ENCODE data around the gene AUP1. TPM values are rescaled to one million over a fixed set of nuclear protein-coding genes. Genes with fewer than 3 reads are reported as not detected.

The AUP1 gene
- total RNA-seq, 4 donors from 2014 or later = 164 to 264 (median 189) TPM

DNA sequence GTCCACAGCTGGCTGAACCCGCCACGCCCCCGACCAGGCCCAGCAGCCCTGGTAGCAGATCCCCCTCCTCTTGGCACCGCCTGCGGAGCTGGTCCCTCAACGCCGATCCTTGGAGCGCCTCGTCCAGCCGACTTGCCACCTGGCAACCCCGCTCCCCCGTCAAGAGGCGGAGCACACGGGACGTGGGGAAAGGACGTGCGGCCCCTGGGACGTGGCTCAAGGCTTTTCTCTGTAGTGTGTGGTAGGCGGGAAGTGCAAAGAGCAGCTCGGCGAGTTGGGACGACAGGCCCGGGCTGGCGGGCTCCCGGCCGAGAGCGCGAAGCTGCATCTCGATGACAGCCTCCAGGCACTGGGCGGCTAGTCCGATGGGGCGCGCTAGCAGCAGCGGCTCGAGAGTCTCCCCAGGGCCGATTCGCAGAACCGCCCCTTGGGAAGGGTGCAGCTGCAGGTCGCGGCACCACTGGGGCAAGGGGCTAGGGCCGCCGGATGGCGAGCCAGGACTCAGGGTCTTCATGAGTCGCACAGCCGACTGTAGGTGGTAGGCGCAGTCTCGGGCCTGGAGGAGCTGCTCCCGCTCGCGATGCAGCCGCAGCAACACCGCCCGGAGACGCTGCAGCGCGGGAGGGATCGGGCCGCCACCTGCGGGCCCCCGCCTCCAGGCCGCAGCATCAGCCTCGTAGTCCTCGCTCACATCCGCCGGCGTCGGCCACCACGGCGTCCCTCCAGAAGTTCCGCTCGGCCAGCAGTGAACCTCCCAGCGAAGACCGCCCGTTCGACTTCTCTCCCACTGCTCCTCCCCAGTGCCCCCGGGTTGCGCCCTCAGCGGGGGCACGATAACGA, 47.3 kb downstream of the AUP1 start:
- no peaks in the 10 kb centered on the region for H3K27me3 ChIP-seq
- in situ Hi-C loops (cut with MboI; ENCODE audit: low pct_ligation_motif_present in 1 of 4, low pct_unique_long_range_greater_than_20kb in 1 of 4, low sequenced_read_pairs in 3 of 4) (loop anchor here in 3 of 4 donors (10.0 to 25.0 kb wide), 2 partner anchors 103 to 105 kb away; no protein-coding TSS in a partner anchor), intact Hi-C loops (cut with DNase I; ENCODE audit: low total_unique reads) (loop anchor here (2.0 to 5.0 kb wide), 2 partner anchors 49 to 105 kb away; no protein-coding TSS in a partner anchor)
- no peak for TF ChIP-seq EP300 (IDR thresholded peaks at IDR 0.05; ENCODE audit: low read depth)
- TF ChIP-seq, protein P1, sequence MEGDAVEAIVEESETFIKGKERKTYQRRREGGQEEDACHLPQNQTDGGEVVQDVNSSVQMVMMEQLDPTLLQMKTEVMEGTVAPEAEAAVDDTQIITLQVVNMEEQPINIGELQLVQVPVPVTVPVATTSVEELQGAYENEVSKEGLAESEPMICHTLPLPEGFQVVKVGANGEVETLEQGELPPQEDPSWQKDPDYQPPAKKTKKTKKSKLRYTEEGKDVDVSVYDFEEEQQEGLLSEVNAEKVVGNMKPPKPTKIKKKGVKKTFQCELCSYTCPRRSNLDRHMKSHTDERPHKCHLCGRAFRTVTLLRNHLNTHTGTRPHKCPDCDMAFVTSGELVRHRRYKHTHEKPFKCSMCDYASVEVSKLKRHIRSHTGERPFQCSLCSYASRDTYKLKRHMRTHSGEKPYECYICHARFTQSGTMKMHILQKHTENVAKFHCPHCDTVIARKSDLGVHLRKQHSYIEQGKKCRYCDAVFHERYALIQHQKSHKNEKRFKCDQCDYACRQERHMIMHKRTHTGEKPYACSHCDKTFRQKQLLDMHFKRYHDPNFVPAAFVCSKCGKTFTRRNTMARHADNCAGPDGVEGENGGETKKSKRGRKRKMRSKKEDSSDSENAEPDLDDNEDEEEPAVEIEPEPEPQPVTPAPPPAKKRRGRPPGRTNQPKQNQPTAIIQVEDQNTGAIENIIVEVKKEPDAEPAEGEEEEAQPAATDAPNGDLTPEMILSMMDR (IDR thresholded peaks at IDR 0.05) = no peak
- no peak for TF ChIP-seq POLR2AphosphoS5 (IDR thresholded peaks at IDR 0.05)
- TF ChIP-seq POLR2A (IDR thresholded peaks at IDR 0.05) = no peak
- DNase-seq = peak; percentile 35
- H3K9me3 ChIP-seq = no peaks in the 10 kb centered on the region
- peak overlapping the region; percentile 88 to 97 (median 94) for H3K27ac ChIP-seq
- WGBS, 2 donors (ENCODE audit: low coverage in 1 of 2) = 2% methylated on average over 66 of the region's 80 CpGs; no CpG with 5 or more reads in 1 of the 2 donors
- H3K36me3 ChIP-seq = peaks cover 0 to 11% (median 4%) of the 10 kb centered on the region in 4 donors
- H3K4me3 ChIP-seq = peak overlapping the region; percentile 72 to 88 (median 82)
- peaks cover 15 to 29% (median 23%) of the 10 kb centered on the region in 4 donors for H3K4me1 ChIP-seq

DNA sequence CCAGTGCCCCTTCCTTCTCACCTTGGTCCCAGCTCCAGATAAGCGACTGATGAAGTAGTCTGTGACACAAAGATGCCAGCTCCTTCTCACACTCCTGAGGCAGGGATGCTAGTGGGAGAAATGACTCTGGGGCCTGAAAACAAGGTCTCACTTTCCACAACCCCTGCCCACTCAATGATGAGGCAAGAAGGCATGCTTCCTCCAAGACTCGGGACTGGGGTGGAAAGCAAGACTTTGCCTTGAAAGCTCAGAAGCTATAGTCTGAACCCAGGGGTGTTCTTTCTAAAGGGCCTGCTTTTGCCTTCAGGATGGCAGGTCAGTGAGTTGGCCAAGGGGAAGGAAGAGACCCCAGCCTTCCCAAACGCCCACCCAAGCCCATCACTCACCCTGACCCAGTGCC, 48.1 kb downstream of the AUP1 start:
- in situ Hi-C loops (cut with MboI; ENCODE audit: low pct_ligation_motif_present in 1 of 4, low pct_unique_long_range_greater_than_20kb in 1 of 4, low sequenced_read_pairs in 3 of 4) (loop anchor here in 3 of 4 donors (10.0 to 25.0 kb wide), 2 partner anchors 103 to 106 kb away; no protein-coding TSS in a partner anchor), intact Hi-C loops (cut with DNase I; ENCODE audit: low total_unique reads) (loop anchor here (5.0 kb wide), 1 partner anchor 106 kb away; no protein-coding TSS in a partner anchor)
- H3K27ac ChIP-seq = peak overlapping the region; percentile 88 to 97 (median 94)
- TF ChIP-seq POLR2A (IDR thresholded peaks at IDR 0.05) = no peak
- no peak for TF ChIP-seq EP300 (IDR thresholded peaks at IDR 0.05; ENCODE audit: low read depth)
- no peak for TF ChIP-seq POLR2AphosphoS5 (IDR thresholded peaks at IDR 0.05)
- TF ChIP-seq, protein P1 (IDR thresholded peaks at IDR 0.05) = no peak
- H3K4me3 ChIP-seq = peak overlapping the region; percentile 72 to 88 (median 82)
- 53% methylated on average over 3 of the region's 3 CpGs; no CpG with 5 or more reads in 1 of the 2 donors for WGBS, 2 donors (ENCODE audit: low coverage in 1 of 2)
- no peaks in the 10 kb centered on the region for H3K9me3 ChIP-seq
- no peak for DNase-seq
- peaks cover 0 to 9% (median 4%) of the 10 kb centered on the region in 4 donors for H3K36me3 ChIP-seq
- no peaks in the 10 kb centered on the region for H3K27me3 ChIP-seq
- H3K4me1 ChIP-seq = peaks cover 15 to 29% (median 23%) of the 10 kb centered on the region in 4 donors

Other genes with a start within 250 kb of the AUP1 start
- gene SLC4A5, start 186.3 kb downstream of the AUP1 start, total RNA-seq = 1 to 10 TPM in 3 of 4 donors, under 1 TPM in 1; 0.37 to 6.1 (median 3.5) TPM
- 100 to 1,000 TPM; 109 to 134 (median 122) TPM for gene DCTN1, start 149.4 kb downstream of the AUP1 start, total RNA-seq
- 1 to 10 TPM in 1 of 4 donors, under 1 TPM in 1, not detected in 2; 0.82 to 1.3 TPM for gene C2orf81, start 108.1 kb downstream of the AUP1 start, total RNA-seq
- gene WDR54, start 108.0 kb downstream of the AUP1 start, total RNA-seq = 1 to 10 TPM in 2 of 4 donors, not detected in 2; 2.3 to 7.0 TPM
- gene RTKN, start 87.8 kb downstream of the AUP1 start, total RNA-seq = 10 to 100 TPM; 29.7 to 46.4 (median 41.9) TPM
- 10 to 100 TPM; 12.9 to 53.9 (median 34.5) TPM for gene INO80B, start 74.6 kb downstream of the AUP1 start, total RNA-seq
- gene WBP1, start 71.3 kb downstream of the AUP1 start, total RNA-seq = 100 to 1,000 TPM in 1 of 4 donors, 10 to 100 TPM in 3; 59.5 to 101 (median 62.7) TPM
- 10 to 100 TPM; 54.8 to 76.7 (median 58.9) TPM for gene MOGS, start 64.3 kb downstream of the AUP1 start, total RNA-seq
- 100 to 1,000 TPM in 1 of 4 donors, 10 to 100 TPM in 3; 23.2 to 170 (median 26.3) TPM for gene MRPL53, start 57.0 kb downstream of the AUP1 start, total RNA-seq
- gene CCDC142, start 46.7 kb downstream of the AUP1 start, total RNA-seq = 10 to 100 TPM; 49.7 to 93.1 (median 71.6) TPM
- 10 to 100 TPM; 16.9 to 36.0 (median 32.0) TPM for gene TTC31, start 46.6 kb downstream of the AUP1 start, total RNA-seq
- gene LBX2, start 30.1 kb downstream of the AUP1 start, total RNA-seq = 1 to 10 TPM in 2 of 4 donors, under 1 TPM in 1, not detected in 1; 0.80 to 3.8 (median 1.6) TPM
- 10 to 100 TPM in 3 of 4 donors, 1 to 10 TPM in 1; 3.7 to 23.9 (median 19.3) TPM for gene PCGF1, start 22.0 kb downstream of the AUP1 start, total RNA-seq
- 1 to 10 TPM in 1 of 4 donors, under 1 TPM in 1, not detected in 2; 0.96 to 2.5 TPM for gene TLX2, start 15.3 kb downstream of the AUP1 start, total RNA-seq
- gene DQX1, start 3.5 kb downstream of the AUP1 start, total RNA-seq = 100 to 1,000 TPM in 1 of 4 donors, 10 to 100 TPM in 3; 32.4 to 194 (median 53.1) TPM
- 10 to 100 TPM in 3 of 4 donors, 1 to 10 TPM in 1; 8.6 to 29.6 (median 21.0) TPM for gene HTRA2, start 227 bp upstream of the AUP1 start, total RNA-seq
- gene LOXL3, start 24.2 kb upstream of the AUP1 start, total RNA-seq = 1 to 10 TPM; 1.6 to 4.1 (median 3.0) TPM
- gene DOK1, start 25.0 kb upstream of the AUP1 start, total RNA-seq = 10 to 100 TPM; 14.7 to 21.3 (median 20.1) TPM
- under 1 TPM in 1 of 4 donors, not detected in 3; 0.27 TPM for gene M1AP, start 118.6 kb upstream of the AUP1 start, total RNA-seq
- 1 to 10 TPM in 3 of 4 donors, under 1 TPM in 1; 0.75 to 5.7 (median 3.6) TPM for gene SEMA4F, start 124.5 kb upstream of the AUP1 start, total RNA-seq

Measured in transverse colon (tissue), 4 donors.